Erythroblast (primary cell): ENCODE data around the gene MYH7.

ENCODE experiments used
- GATA1 ChIP-seq: IDR thresholded peaks from 2 replicates; pipeline ENCODE4 v1.6.1; 2011; ENCODE audit warnings: low read depth, mild to moderate bottlenecking, control low read depth, low read length, moderate library complexity
- POLR2A ChIP-seq: IDR thresholded peaks from 2 replicates; pipeline ENCODE4 v1.6.1; 2011; ENCODE audit warnings: mild to moderate bottlenecking, low read length

DNA sequence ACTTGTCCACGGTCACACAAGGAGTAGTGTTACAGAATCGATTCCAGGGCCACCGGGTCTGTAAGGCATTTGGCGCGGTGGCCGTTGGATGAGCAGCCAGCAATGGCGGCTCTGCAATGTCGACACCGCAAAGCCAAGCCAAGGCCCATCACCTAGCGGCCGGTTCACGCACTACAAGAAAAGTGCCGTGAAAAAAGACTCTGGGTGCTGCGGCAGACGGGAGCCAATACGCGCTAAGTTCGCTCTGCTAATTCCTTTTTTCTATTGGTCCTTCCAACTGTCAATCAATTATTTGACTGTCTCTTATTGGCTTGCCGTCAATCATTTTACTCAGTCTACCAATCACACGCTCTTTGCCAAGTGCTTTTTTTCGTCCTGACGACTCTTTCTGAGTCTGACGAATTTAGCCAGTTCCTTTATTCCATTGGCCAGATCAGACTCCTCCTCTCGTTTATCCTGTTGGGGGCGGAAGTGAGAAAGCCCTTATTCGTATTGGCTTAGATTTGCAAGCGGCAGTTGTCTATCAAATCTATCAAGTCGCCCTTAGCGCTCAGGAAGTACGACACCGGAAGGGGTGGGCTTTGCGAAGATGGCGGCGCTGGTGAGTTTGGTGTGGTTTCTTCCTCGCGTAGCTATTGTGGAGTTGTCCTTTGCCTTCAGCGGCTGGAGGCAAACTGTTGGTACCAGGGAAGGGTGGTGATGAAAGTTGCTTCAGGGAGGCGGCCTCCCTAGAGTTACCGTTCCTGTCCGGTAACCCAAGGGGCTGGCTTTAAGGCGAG lies 33.9 kb upstream of the MYH7 start, which contains the start of gene NGDN:
- peak; percentile 90 for TF ChIP-seq POLR2A
- TF ChIP-seq GATA1 = no peak
